Neural cell (in vitro differentiated cells): ENCODE data around the gene SLC25A48. TPM values are rescaled to one million over a fixed set of nuclear protein-coding genes. Genes with fewer than 3 reads are reported as not detected.

Experiments
- H2AFZ ChIP-seq: fragments of 200-600, 300-800 bp; sonication (generic), shearing (Covaris generic); 2 replicates; pipeline ENCODE4 v1.6.0; 2014; ENCODE audit warnings: low read depth, mild to moderate bottlenecking, antibody characterized with exemption, low read length, moderate library complexity
- H3F3A ChIP-seq: fragments of 200-600 bp; shearing (Covaris generic); 2 replicates; pipeline ENCODE4 v1.6.1; 2016; ENCODE audit warnings: mild to moderate bottlenecking, moderate library complexity, mixed read lengths, antibody characterized with exemption, low read length; ENCODE audit not compliant: insufficient read depth, poor library complexity, severe bottlenecking
- H3K27ac ChIP-seq: fragments of 200-600, 300-800 bp; sonication (generic), shearing (Covaris generic); 2 replicates; pipeline ENCODE4 v1.5.1; 2014; ENCODE audit warnings: mild to moderate bottlenecking, low read length, moderate library complexity
- H3K27me3 ChIP-seq: fragments of 300-800, 200-600 bp; sonication (generic), shearing (Covaris generic); 2 replicates; pipeline ENCODE4 v1.6.0; 2014; ENCODE audit warnings: mild to moderate bottlenecking, low read depth, low read length, moderate library complexity; ENCODE audit not compliant: insufficient read depth
- H3K36me3 ChIP-seq: fragments of 300-800, 200-600 bp; sonication (generic), shearing (Covaris generic); 2 replicates; pipeline ENCODE4 v1.5.1; 2014; ENCODE audit warnings: mild to moderate bottlenecking, antibody characterized with exemption, low read length, moderate library complexity; ENCODE audit not compliant: insufficient read depth
- H3K4me2 ChIP-seq: fragments of 300-800, 200-600 bp; sonication (generic), shearing (Covaris generic); 2 replicates; pipeline ENCODE4 v1.6.0; 2014; ENCODE audit warnings: mild to moderate bottlenecking, low read length
- H3K4me3 ChIP-seq: fragments of 300-800, 200-600 bp; sonication (generic), shearing (Covaris generic); 2 replicates; pipeline ENCODE4 v1.5.1; 2014; ENCODE audit warnings: mild to moderate bottlenecking, low read length, moderate library complexity
- H3K79me2 ChIP-seq: fragments of 200-600 bp; shearing (Covaris generic); replicated peaks from 2 replicates; pipeline ENCODE4 v1.6.0; 2014; ENCODE audit warnings: mild to moderate bottlenecking, low read length, moderate library complexity; ENCODE audit not compliant: insufficient read depth
- H3K9ac ChIP-seq: fragments of 300-800, 200-600 bp; sonication (generic), shearing (Covaris generic); 2 replicates; pipeline ENCODE4 v1.6.1; 2016; ENCODE audit warnings: mild to moderate bottlenecking, low read length, mixed read lengths
- H3K9me2 ChIP-seq: fragments of 200-600 bp; shearing (Covaris generic); 2 replicates; pipeline ENCODE4 v1.6.1; 2016; ENCODE audit warnings: mild to moderate bottlenecking, low read length, mixed read lengths; ENCODE audit not compliant: insufficient read depth
- H3K9me3 ChIP-seq: fragments of 200-600, 300-800 bp; sonication (generic), shearing (Covaris generic); 2 replicates; pipeline ENCODE4 v1.6.1; 2016; ENCODE audit warnings: mild to moderate bottlenecking, mixed run types, low read length, moderate library complexity, mixed read lengths
- H4K20me1 ChIP-seq: fragments of 200-600 bp; shearing (Covaris generic); 2 replicates; pipeline ENCODE4 v1.6.1; 2016; ENCODE audit warnings: mild to moderate bottlenecking, mixed run types; ENCODE audit not compliant: insufficient read depth
- CTCF ChIP-seq: fragments of 450-650 bp; IDR thresholded peaks from 2 replicates; pipeline ENCODE4 v1.5.1; 2014; ENCODE audit warnings: antibody characterized with exemption, mild to moderate bottlenecking, moderate library complexity; ENCODE audit not compliant: poor library complexity, severe bottlenecking
- EP300 ChIP-seq: fragments of 450-650 bp; conservative IDR thresholded peaks from 2 replicates; pipeline ENCODE4 v1.6.1; 2014; ENCODE audit warnings: antibody characterized with exemption, mild to moderate bottlenecking, moderate library complexity; ENCODE audit not compliant: poor library complexity, severe bottlenecking
- EZH2 ChIP-seq: fragments of 200-600, 300-800 bp; shearing (Covaris generic), sonication (generic); IDR thresholded peaks from 2 replicates; pipeline ENCODE4 v1.6.1; 2014; ENCODE audit warnings: antibody characterized with exemption, low read length, borderline replicate concordance, mild to moderate bottlenecking; ENCODE audit not compliant: insufficient read depth, poor library complexity, severe bottlenecking
- MXI1 ChIP-seq: fragments of 450-650 bp; conservative IDR thresholded peaks from 2 replicates; pipeline ENCODE4 v1.6.1; 2014; ENCODE audit warnings: antibody characterized with exemption, mild to moderate bottlenecking; ENCODE audit not compliant: poor library complexity, severe bottlenecking
- POLR2AphosphoS5 ChIP-seq: IDR thresholded peaks from 2 replicates; pipeline ENCODE4 v1.6.1; 2012
- RAD21 ChIP-seq: fragments of 450-650 bp; conservative IDR thresholded peaks from 2 replicates; pipeline ENCODE4 v1.6.1; 2014; ENCODE audit warnings: antibody characterized with exemption, mild to moderate bottlenecking, moderate library complexity
- SMC3 ChIP-seq: fragments of 450-650 bp; conservative IDR thresholded peaks from 2 replicates; pipeline ENCODE4 v1.6.1; 2014; ENCODE audit warnings: antibody characterized with exemption, mild to moderate bottlenecking, moderate library complexity; ENCODE audit not compliant: poor library complexity
- TAF1 ChIP-seq: IDR thresholded peaks from 2 replicates; pipeline ENCODE4 v1.6.1; 2012; ENCODE audit warnings: low read depth
- polyA plus RNA-seq: library from polyadenylated mRNA; depleted of rRNA; stranded (reverse); fragments of >200 nt; gene quantifications from 2 replicates; pipeline ENCODE4 v1.2.3, GENCODE V29; 2014
- TF ChIP-seq, protein P1 (sequence below): IDR thresholded peaks from 2 replicates; pipeline ENCODE4 v1.6.1; 2012; ENCODE audit warnings: borderline replicate concordance

The SLC25A48 gene
- polyA plus RNA-seq, 1 donor from 2014 or later = 1.0 TPM

DNA sequence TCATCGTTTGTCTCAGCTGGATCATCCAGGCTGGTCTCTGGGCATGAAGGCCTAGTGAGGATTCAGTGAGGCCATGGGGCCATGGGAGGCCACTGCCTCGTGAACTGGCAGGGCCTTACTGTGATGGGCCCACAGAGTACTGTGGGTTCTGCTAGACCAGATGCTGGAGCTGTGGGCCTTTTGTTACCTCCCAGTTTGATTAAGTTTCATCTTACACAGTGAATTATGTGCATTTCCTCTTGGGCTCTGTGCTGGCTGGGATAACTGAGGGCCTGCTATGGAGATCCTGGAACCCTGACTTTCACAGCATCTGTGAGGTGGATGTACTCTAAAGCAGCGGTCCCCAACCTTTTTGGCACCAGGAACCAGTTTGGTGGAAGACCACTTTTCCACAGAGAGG is 19.7 kb upstream of the SLC25A48 start:
- Histone ChIP-seq H2AFZ (no peak overlapping the region), H3K9ac (no peak overlapping the region), H3K9me3 (no peaks in the 10 kb centered on the region), H3K79me2 (no peaks in the 10 kb centered on the region), H3K36me3 (no peaks in the 10 kb centered on the region), H3K9me2 (no peaks in the 10 kb centered on the region), H4K20me1 (no peaks in the 10 kb centered on the region), H3K4me2 (no peak overlapping the region), H3K4me3 (no peak overlapping the region), H3F3A (no peaks in the 10 kb centered on the region), H3K27me3 (no peaks in the 10 kb centered on the region), H3K27ac (no peak overlapping the region)
- no peak for TF ChIP-seq EP300
- TF ChIP-seq TAF1 = no peak
- no peak for TF ChIP-seq CTCF
- TF ChIP-seq, protein P1, sequence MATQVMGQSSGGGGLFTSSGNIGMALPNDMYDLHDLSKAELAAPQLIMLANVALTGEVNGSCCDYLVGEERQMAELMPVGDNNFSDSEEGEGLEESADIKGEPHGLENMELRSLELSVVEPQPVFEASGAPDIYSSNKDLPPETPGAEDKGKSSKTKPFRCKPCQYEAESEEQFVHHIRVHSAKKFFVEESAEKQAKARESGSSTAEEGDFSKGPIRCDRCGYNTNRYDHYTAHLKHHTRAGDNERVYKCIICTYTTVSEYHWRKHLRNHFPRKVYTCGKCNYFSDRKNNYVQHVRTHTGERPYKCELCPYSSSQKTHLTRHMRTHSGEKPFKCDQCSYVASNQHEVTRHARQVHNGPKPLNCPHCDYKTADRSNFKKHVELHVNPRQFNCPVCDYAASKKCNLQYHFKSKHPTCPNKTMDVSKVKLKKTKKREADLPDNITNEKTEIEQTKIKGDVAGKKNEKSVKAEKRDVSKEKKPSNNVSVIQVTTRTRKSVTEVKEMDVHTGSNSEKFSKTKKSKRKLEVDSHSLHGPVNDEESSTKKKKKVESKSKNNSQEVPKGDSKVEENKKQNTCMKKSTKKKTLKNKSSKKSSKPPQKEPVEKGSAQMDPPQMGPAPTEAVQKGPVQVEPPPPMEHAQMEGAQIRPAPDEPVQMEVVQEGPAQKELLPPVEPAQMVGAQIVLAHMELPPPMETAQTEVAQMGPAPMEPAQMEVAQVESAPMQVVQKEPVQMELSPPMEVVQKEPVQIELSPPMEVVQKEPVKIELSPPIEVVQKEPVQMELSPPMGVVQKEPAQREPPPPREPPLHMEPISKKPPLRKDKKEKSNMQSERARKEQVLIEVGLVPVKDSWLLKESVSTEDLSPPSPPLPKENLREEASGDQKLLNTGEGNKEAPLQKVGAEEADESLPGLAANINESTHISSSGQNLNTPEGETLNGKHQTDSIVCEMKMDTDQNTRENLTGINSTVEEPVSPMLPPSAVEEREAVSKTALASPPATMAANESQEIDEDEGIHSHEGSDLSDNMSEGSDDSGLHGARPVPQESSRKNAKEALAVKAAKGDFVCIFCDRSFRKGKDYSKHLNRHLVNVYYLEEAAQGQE = no peak
- no peak for TF ChIP-seq MXI1
- no peak for TF ChIP-seq RAD21
- no peak for TF ChIP-seq SMC3
- TF ChIP-seq EZH2 = no peak
- no peak for TF ChIP-seq POLR2AphosphoS5

DNA sequence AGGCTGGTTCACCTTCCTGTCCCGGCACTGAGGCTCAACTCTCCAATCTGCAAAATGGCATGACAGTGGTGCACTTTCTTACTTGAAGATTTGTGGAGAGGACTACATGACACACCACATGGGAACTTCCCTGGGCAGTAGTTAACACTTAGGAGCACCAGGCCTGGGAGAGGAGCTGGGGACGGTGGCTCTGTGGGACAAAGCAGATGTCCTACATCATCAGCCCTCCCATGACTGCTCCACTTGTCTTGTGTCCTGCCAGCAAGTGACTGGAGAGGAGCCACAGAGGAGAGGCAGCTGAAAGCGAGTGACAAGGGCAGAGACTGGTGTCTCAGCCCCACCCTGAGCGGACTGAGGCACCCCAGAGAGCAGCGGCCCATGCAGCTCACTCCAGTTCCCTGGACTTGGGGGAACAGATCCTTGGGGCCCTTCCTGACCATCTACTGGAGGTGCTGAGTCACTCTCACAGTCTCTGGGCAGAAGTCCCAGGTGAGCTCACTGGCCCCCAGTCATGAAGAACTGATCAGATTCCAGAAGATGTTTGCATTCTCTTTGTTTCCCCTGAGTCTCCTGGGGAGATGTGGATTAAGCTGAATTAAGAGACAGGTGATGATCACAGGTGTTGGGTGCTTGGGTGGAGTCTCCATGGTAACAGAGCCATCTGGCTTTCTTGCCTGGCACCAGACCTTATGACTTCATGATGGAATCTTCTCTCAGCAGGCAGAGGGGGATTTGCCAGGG is 13.2 kb upstream of the SLC25A48 start:
- Histone ChIP-seq H3K9me3 (no peaks in the 10 kb centered on the region), H3K27me3 (no peaks in the 10 kb centered on the region), H3K27ac (no peak overlapping the region), H3K79me2 (no peaks in the 10 kb centered on the region), H4K20me1 (no peaks in the 10 kb centered on the region), H3F3A (no peaks in the 10 kb centered on the region), H3K9ac (no peak overlapping the region), H2AFZ (no peak overlapping the region), H3K36me3 (no peaks in the 10 kb centered on the region), H3K9me2 (no peaks in the 10 kb centered on the region), H3K4me3 (no peak overlapping the region), H3K4me2 (no peak overlapping the region)
- TF ChIP-seq EP300 (no peak), TAF1 (no peak), RAD21 (no peak), EZH2 (no peak), CTCF (no peak), MXI1 (no peak), SMC3 (no peak), POLR2AphosphoS5 (no peak)
- TF ChIP-seq, protein P1 = no peak
